ENCODE data around the gene CD22.
"Not testable (repeated sequence)": the region's sequence is repeated elsewhere in the genome, so short reads cannot be mapped to it uniquely, and the experiment has no call there.

CD22 gene

DNA sequence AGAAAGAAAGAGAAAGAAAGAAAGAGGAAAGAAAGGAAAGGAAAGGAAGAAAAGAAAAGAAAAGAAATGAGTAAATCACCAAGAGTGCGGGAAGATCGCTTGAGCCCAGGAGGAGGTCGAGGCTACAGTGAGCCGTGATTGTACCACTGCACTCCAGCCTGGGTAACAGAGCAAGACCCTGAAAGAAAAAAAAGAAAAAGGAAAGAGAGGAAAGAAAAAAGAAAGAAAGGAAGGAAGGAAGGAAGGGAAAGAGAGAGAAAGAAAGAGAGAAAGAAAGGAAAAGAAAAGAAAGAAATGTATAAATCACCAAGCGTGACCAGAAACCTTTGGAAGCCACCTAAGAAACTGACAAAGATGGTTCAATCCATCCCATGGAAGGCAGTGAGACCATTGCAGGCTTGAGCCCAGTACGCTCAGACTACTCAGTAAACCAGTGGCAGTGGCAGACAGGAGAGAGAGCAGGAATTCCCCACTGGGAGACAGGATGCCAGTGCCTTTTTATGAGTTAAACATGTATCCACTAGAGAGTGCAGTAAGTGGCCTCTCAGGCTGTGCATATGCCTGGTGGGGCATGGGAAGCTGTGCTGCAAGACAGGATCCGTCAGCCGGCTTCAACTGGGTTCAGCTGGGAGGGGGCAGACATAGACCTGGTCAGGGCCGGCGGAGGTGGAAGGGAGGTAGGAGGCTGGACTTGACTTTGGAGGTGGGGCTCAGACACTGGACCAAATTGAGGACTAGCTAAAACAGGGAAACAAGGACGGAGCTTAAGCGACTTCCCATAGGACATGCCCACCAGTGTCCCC is 46.7 kb downstream of the CD22 start:
- POLR2A ChIA-PET: interaction anchor here (0.6 kb wide), 1 partner anchor 76 kb away, joined by 4 read pairs; no protein-coding TSS in a partner anchor
- TF ChIP-seq, protein P1, sequence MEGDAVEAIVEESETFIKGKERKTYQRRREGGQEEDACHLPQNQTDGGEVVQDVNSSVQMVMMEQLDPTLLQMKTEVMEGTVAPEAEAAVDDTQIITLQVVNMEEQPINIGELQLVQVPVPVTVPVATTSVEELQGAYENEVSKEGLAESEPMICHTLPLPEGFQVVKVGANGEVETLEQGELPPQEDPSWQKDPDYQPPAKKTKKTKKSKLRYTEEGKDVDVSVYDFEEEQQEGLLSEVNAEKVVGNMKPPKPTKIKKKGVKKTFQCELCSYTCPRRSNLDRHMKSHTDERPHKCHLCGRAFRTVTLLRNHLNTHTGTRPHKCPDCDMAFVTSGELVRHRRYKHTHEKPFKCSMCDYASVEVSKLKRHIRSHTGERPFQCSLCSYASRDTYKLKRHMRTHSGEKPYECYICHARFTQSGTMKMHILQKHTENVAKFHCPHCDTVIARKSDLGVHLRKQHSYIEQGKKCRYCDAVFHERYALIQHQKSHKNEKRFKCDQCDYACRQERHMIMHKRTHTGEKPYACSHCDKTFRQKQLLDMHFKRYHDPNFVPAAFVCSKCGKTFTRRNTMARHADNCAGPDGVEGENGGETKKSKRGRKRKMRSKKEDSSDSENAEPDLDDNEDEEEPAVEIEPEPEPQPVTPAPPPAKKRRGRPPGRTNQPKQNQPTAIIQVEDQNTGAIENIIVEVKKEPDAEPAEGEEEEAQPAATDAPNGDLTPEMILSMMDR (IDR thresholded peaks at IDR 0.05; ENCODE audit: control extremely low read depth, extremely low read depth, low read depth, missing control alignments): no peak
- CTCF ChIA-PET: interaction anchor here (0.9 to 4.0 kb wide), 11 partner anchors 8 to 130 kb away, joined by 3 to 27 read pairs (median 3); no protein-coding TSS in a partner anchor
- no peak for DNase-seq (ENCODE audit: extremely low spot score)

DNA sequence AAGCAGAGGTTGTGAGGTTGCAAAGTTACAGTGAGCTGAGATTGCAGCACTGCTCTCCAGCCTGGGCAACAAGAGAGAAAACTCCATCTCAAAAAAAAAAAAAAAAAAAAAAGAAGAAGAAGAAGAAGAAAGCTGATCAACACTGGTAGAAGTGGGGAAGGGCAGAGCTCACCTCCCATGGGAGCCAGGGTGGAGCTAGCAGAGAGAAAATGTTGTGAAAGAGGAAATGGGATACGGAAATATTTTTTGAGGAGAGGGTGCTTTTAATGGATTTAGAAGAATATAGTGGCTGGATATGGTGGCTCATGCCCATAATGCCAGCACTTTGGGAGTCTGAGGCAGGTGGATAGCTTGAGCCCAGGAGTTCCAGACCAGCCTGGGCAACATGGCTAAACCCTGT is 48.7 kb downstream of the CD22 start:
- CTCF ChIA-PET: interaction anchor here (0.9 to 4.0 kb wide), 9 partner anchors 10 to 215 kb away, joined by 3 to 27 read pairs (median 3); no protein-coding TSS in a partner anchor

DNA sequence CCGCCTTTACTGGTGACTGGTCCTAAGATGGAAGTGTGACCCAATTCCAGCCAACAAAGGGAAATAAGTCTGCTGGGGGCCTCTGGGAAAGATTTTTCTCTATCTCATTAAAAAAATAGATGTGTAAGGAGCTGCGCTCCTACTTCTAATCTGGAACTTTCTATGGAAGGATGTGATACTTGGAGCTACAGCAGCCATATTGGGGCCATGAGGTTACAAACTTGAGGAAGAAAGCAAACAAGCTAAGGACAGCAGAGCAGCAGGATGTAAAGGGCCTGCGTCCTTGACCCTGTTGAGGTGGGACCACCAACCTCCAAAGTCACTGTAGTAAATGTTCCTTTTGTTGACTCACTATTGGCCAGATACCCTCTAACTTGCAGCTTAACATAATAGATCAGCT is 49.4 kb downstream of the CD22 start:
- POLR2A ChIA-PET: no interaction called here
- CTCF ChIA-PET: interaction anchor here (0.7 to 1.7 kb wide), 6 partner anchors 16 to 214 kb away, joined by 3 to 10 read pairs (median 4); no protein-coding TSS in a partner anchor
- TF ChIP-seq, protein P1 (IDR thresholded peaks at IDR 0.05; ENCODE audit: control extremely low read depth, extremely low read depth, low read depth, missing control alignments): no peak
- DNase-seq (ENCODE audit: extremely low spot score): no peak

More for the DNA sequence above, 48.7 kb downstream of the CD22 start:
- TF ChIP-seq, protein P1 (IDR thresholded peaks at IDR 0.05; ENCODE audit: control extremely low read depth, extremely low read depth, low read depth, missing control alignments): no peak
- no peak for DNase-seq (ENCODE audit: extremely low spot score)
- POLR2A ChIA-PET: interaction anchor here (0.8 kb wide), 1 partner anchor 85 kb away, joined by 6 read pairs; no protein-coding TSS in a partner anchor

DNA sequence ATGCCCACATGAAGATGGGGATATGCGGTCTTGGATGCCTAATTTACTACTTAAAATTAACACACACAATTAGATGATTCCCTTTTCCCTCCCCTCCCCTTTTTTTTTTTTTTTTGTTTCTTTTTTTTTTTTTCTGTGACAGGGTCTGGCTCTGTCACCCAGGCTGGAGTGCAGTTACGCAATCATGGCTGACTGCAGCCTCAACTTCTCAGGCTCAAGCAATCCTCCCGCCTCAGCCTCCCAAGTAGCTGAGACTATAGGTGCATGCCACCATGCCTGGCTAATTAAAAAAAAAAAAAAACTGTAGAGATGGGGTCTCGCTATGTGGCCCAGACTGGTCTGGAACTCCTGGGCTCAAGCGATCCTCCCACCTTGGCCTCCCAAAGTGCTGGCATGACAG is 50.6 kb downstream of the CD22 start:
- CTCF ChIA-PET: interaction anchor here (1.0 to 1.7 kb wide), 3 partner anchors 27 to 100 kb away, joined by 3 to 10 read pairs (median 3); no protein-coding TSS in a partner anchor
- POLR2A ChIA-PET; DNase-seq (ENCODE audit: extremely low spot score): not testable (repeated sequence)

DNA sequence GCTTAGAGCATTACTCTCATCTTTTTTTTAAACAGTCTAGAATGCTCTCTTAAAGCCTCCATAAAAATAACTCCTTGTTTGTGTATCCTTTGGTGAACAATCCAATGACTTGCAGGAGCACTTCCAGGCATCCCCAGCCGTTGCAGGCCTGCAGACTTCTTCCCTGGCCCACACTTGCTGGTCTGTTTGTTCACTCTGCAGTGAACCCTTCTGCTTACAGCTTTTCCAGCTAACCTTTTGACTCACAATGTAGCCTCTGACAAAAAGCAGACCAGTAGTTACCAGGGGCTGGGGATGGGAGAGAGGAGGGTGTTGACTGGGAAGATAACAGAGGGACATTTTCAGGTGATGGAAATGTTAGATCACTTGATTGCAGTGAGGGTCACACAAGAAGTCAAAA is 51.0 kb downstream of the CD22 start:
- DNase-seq (ENCODE audit: extremely low spot score): no peak
- POLR2A ChIA-PET: no interaction called here
- CTCF ChIA-PET: no interaction called here
- TF ChIP-seq, protein P1 (IDR thresholded peaks at IDR 0.05; ENCODE audit: control extremely low read depth, extremely low read depth, low read depth, missing control alignments): no peak

DNA sequence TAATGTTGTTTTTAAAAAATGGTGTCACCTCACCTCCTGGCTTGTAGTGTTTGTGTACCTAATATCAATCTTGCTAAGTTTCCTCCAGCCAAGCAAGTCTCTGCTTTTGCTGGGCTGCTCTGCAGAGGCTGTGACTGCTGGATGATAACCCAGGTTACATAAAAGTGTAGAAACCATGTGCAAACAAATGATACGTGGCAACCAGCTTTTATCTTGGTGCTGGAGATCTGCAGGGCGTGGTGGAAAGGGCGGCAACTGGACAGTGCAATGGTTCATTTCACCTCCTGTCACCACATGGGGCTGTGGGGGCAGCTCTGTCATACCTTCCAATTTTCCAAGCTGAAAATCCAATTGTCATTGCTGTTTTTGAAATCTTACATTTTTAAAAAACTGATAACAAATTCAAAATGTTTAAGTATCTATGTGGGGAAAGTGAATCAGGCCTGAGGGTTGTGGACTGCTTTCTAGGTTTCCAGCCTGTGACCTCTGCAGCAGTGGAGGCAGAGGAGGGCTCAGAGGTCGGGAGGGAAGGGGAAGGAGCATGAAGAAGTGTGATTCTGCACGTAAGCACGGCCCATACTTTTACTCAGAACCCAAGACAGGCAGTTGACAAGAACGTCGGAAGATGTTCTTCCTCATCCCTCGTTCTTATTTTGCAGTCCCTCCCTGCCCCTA is 51.6 kb downstream of the CD22 start:
- TF ChIP-seq, protein P1 (IDR thresholded peaks at IDR 0.05; ENCODE audit: control extremely low read depth, extremely low read depth, low read depth, missing control alignments): no peak
- DNase-seq (ENCODE audit: extremely low spot score): no peak
- CTCF ChIA-PET: no interaction called here
- POLR2A ChIA-PET: no interaction called here

DNA sequence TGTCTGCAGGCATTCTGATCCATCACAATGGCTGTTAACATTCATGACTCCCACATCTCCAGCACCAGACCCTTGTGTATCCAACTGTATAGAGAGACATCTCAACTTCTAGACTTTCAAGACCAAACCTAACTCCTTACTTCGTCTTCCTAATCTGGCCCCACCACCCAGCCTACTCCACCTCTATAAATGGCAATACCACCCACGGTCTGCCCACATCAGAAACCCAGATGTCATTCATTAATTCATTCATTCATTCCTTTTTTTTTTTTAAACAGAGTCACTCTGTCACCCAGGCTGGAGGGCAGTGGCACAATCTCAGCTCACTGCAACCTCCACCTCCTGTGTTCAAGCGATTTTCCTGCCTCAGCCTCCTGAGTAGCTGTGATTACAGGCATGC is 52.3 kb downstream of the CD22 start:
- DNase-seq (ENCODE audit: extremely low spot score): no peak
- ChIA-PET POLR2A (no interaction called here), CTCF (no interaction called here)
- TF ChIP-seq, protein P1 (IDR thresholded peaks at IDR 0.05; ENCODE audit: control extremely low read depth, extremely low read depth, low read depth, missing control alignments): no peak
